ENCODE results near the gene DNM2.
"Not testable (repeated sequence)": the region's sequence is repeated elsewhere in the genome, so short reads cannot be mapped to it uniquely, and the experiment has no call there.

DNM2 gene

DNA sequence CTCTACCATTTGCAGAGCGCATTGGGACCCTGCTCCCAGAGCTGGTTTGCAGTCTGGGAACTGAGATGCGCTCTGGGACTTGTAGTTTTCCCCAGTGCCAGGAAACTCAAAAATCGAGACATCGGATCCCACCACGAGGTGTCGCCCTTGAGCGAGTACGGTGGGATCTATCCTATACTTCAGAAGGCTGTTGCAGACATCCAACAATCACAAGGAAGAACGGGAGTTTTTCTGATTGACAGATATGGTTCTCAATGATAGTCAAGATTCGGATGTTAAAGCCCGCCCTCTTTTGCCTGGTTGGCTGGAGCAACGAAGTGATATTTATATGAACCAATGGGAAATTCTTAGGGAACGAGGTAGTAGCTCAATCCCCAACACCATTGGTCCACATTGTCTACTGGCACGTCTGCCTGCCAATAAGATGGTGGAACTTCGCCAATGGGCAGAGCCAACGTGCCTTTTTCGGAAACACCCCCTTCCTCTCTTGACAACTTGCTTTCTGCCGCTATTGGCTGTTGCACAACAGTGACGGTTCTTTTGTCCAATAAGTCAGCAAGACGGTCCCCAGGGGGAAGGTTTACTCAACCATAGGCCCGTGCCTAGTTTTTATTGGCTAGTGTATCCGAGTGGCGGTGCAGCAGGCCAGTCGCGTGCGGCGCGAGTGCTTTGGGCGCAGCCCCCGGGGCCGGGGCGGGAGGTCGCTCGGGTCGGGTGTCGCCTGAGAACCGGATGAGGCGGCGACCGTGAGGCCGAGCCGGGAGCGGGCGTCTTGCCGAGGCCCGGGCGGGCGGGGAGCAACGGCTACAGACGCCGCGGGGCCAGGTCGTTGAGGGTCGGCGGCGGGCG lies at the start of gene DNM2:
Gene DNM2 (plus strand): TSS at position 724 of the 849 bp plus-strand sequence. CDS start 164 bp downstream, outside the sequence.
- DNase-seq = peak; percentile 100

DNA sequence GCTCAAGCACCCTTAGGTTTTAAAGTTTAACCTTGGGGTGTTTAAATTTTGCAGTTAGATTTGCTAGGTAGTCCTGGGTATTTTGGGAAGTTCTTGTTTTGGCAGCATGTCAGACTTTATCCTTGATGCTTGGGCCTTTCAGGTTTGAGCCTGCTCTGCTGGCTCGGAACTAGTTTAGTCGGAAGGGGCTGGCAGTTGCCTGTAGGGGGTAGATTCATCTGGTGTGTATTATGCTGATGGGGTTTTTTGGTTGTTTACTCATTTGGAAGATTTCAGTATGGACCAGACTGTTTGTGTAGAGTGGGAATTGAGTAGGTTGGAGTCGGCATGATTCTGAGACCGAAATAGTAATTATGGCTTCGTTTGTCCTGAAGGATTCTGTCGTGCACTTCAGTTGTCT lies 48.6 kb upstream of the DNM2 start:
- no peak for DNase-seq

DNA sequence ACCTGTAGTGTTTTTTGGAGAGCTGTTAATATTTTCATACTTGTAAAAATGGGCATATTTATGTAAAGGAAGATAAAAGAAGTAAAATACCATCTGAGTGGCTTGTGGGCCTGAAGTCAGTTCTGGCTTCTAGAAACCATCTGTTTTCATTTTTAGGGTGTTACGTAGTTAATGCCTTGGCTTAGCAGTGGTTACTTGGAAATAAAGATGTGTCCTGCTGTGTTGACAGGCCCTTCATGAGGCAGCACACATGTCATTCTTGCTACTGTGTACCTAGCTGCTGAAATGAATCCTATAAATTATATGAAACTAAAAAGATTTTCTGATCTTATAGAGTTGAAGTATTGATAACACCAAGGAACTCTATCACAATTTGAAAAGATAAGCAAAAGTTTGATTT lies 47.7 kb upstream of the DNM2 start:
- DNase-seq = no peak

DNA sequence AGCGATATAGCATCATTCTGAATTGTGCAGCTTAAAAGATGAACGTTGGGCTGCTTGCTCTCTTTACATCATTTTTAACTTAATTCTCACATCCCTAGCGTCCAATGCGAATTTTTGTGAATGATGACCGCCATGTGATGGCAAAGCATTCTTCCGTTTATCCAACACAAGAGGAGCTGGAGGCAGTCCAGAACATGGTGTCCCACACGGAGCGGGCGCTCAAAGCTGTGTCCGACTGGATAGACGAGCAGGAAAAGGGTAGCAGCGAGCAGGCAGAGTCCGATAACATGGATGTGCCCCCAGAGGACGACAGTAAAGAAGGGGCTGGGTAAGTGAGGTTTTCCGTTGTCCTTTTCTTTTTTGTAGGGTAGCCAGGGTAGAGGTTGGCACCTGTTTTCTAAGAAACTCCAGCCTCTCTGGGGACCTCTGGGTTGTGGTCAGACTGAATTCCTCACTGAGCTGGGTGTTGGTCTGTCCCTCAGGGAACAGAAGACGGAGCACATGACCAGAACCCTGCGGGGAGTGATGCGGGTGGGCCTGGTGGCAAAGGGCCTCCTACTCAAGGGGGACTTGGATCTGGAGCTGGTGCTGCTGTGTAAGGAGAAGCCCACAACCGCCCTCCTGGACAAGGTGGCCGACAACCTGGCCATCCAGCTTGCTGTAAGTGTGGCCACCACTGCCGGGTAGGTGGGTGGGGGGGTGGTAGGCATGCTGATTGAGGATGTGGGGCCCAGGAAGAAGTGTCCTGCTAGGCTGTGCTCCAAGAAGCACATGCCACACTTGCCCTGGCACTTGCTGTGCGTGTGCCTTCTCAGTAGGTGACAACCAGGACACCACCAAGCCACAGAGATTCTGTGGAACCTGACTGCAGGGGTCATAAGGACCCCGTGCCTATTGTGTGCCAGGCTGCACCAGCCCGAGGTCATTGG lies 46.7 kb upstream of the DNM2 start:
- DNase-seq = no peak

DNA sequence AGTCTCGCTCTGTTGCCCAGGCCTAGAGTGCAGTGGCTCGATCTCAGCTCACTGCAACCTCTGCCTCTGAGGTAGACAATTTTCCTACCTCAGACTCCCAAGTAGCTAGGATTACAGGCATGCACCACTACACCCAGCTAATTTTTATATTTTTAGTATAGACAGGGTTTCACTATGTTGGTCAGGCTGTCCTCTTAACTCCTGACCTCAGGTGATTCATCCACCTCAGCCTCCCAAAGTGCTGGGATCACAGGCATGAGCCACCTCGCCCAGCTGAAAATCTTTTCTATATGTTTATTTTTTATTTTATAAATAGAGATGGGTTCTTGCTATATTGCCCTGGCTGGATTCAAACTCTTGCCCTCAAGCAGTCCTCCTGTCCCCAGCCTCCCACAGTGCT lies 46.0 kb upstream of the DNM2 start:
- DNase-seq = not testable (repeated sequence)

DNA sequence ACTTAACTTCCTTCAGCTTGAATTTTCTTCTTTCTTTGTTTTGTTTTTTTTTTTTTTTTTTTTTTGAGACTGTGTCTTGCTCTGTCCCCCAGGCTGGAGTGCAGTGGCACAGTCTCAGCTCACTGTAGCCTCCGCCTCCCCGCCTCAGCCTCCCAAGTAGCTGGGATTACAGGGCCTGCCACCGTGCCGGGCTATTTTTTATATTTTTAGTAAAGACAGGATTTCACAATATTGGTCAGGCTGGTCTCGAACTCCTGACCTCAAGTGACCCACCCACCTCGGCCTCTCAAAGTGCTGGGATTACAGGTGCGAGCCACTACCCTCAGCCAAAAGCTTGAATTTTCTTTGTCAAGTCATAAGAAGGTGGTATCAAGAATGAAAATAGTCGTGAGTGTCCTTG lies 42.7 kb upstream of the DNM2 start:
- not testable (repeated sequence) for DNase-seq

DNA sequence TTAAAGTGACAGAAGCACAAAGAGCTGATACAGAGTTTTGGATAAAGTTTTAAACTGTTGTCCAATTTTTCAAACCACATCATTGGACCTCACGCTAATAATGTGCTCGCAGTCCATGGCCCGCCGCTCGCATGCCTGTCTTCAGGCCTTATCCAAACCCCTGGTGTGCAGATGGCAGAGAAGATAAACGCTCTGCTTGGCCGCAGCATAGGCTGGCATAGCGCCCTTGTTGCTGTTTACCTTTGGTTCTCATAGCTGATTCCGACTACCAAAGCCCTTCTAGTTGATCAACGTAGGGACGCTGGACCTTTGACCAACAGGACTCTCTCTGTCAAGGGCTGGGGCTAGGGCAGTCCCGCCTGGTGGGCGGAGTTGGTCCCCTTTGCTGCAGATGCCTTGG lies 40.1 kb upstream of the DNM2 start:
- DNase-seq = no peak

DNA sequence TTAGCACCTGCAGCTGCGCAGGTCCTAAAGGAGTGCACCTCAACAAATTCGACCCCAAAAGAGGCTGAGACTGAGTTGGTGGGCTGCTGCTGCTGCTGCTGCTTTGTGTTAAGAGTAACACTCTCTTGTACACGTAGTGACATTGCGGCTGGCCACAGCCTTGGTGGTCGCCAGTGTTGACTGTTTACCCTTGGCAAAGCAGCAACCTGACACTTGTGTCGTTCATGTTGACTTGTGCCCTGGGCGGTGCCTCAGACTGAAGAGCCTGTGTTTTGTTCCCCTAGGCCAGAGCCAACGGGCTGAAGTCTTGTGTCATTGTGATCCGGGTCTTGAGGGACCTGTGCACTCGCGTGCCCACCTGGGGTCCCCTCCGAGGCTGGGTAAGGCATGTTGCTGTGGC lies 39.1 kb upstream of the DNM2 start:
- DNase-seq = no peak

DNA sequence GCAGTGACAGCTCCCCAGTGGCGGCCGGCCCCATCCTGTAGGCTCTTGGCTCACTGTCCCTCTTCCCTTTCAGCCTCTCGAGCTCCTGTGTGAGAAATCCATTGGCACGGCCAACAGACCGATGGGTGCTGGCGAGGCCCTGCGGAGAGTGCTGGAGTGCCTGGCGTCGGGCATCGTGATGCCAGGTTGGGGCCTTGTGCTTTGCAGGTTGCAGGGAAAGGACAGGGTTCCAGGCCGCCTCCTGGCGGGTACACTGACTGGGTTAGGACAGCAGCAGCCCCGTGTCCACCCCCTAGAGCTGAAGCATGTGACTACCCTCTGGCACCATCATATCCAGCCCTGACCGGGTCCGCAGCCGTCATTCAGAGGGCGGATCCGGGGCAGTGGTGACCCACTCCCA lies 38.1 kb upstream of the DNM2 start:
- no peak for DNase-seq

DNA sequence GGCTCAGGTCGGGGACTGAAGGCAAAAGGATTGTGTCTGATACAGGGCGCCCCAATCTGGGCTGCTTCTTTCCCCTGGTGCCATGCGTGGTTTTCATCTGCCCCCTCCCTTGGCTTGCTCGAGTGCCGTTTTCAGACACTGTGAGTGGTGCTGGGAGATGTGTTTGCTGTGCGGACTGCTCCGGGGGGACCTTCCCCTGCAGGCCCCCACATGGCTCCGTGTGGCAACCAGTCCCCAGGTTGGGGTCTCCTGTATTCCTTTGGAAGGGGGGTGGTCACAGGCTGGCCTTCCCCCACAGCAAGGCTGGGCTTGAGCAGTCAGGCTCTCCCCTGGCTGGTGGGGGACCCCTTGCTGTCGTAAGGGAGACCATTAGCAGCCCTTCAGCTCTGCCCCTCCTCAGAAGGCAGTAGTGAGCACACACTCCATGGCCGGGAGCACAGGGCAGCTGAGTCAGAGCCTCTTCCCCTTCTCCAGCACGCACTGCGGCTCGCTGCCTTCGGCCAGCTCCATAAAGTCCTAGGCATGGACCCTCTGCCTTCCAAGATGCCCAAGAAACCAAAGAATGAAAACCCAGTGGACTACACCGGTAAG lies 37.2 kb upstream of the DNM2 start:
- no peak for DNase-seq

DNA sequence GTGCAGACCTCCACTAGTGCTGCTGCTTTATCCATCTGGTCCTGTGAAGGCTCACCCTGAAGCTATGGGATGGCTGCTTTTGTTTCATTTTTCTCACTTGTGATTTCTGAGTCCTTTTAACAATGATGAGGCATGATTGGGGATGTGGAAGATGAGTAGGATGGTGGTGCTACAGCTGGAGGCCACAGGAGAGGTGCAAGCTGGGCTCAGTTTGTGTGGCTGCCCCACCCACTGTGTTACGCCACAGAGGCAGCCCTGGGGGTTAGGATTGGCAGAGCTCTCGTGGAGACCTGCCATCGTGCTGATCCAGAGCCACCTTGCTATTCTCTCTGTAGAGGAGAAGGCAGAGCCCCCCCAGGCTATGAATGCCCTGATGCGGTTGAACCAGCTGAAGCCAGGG lies 36.2 kb upstream of the DNM2 start:
- DNase-seq = no peak

DNA sequence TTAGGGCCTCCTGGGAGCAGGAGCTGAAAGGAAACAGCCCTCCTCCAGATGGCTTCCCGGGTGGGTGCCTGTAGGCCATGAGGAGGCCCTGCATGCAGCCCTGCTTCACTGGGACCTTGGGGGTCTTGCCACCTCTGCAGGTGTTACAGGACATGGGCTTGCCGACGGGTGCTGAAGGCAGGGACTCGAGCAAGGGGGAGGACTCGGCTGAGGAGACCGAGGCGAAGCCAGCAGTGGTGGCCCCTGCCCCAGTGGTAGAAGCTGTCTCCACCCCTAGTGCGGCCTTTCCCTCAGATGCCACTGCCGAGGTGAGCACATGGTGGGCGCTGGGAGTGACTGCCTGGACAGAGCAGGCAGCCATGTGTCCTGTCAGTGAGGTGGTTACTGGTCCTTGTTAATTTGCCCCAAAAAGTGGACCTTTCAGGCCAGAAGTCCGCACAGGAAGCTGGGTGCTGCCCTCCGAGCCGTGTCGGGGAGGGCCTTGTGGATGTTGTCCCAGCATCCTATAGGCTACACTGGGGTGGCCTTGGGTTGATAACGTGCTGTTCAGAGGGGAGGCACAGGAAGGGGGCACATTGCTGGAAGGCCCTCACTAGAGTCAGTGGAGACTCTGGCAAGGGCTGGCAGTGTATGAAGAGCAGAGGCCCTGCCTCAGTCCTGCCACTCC lies 35.3 kb upstream of the DNM2 start:
- no peak for DNase-seq

DNA sequence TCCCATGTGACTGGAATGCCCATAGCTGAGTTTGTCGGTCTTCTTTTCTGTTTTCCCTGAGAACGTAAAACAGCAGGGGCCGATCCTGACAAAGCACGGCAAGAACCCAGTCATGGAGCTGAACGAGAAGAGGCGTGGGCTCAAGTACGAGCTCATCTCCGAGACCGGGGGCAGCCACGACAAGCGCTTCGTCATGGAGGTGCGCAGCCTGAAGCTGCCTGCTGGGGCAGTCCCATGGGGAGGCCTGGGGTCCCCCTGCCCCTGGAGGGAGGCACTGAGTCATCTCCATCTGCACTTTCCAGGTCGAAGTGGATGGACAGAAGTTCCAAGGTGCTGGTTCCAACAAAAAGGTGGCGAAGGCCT lies 34.8 kb upstream of the DNM2 start:
- DNase-seq = no peak

DNA sequence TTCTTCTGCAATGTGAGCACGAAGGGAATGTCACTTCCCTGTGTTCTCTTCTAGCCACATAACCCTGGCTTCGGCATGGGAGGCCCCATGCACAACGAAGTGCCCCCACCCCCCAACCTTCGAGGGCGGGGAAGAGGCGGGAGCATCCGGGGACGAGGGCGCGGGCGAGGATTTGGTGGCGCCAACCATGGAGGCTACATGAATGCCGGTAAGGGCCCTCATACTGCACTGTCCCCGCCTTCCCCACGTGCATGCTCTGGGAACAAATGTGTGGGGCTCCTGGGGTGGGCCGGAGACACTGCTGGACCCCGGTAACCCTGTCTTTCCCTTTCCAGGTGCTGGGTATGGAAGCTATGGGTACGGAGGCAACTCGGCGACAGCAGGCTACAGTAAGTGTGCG lies 34.3 kb upstream of the DNM2 start:
- DNase-seq = no peak

DNA sequence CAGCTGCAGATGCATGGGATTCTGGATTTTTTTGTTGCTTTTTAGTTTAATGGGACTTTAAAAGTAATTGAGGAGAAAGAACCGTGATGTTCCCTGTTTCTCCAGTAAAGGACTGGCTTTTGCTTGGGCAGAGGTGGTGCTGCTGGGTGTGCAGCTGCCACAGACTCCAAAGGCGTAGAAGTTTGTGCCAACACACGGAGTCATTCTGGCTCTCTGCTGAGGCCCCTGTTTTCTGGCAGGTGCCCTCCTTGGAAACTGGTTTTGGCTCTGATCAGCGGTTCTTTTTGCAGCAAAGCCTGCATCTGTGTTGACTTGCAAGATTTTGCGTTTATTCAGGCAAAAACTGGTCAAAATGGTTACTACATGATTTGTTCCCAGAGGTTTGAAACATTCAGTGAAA lies 32.7 kb upstream of the DNM2 start:
- no peak for DNase-seq

DNA sequence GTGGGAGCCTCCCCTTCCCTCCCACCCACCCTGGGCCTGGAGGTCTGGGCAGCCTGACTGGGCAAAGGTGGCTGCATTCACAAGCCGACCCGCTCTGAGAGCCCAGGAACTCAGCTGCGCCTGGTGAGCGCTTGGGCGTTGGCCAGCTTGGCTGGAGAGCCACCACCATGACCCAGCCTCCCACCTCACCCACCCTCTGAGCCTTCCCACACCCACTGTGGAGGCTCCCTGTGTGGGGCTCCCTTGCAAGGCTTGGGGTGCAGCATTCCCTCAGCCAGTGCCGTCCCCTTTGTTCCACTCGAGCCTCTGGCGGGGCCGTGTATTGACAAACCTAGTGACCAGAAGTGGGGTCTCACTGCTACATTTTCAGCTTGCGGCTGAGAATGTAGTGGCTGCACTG lies 31.7 kb upstream of the DNM2 start:
- no peak for DNase-seq

DNA sequence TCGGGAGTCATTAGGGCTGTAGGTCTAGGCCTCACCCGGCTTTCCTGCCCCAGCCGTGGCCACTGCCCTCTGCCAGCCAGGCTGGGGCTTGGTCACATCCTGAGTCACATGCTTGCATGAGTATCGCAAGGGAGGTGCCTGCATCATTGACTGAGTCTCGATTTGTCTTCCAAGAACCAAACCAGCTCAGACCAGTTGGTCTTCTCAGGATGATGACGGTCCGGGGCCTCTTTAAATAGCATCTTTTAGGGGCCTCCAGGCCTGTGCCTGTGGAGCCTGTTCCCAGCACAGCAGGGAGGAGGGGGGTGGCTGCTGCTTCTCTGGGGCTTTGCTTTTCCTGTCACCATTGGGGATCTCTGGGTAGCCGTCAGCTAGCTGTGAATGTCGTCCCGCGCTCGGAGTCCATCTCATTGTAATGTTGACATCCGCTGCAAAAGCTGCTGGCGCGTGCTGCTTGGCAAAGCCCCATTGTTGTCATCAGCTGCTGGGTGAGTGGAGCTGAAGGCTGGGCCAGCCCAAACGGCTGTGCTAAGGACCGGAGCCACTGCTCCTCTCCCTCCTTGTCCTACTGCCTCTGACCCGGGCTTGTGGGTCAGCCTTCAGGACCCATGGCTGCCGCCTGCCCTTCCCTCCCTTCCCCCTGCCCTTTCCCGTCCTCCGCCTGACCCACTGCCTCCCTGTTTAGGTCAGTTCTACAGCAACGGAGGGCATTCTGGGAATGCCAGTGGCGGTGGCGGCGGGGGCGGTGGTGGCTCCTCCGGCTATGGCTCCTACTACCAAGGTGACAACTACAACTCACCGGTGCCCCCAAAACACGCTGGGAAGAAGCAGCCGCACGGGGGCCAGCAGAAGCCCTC lies 31.0 kb upstream of the DNM2 start:
- no peak for DNase-seq

DNA sequence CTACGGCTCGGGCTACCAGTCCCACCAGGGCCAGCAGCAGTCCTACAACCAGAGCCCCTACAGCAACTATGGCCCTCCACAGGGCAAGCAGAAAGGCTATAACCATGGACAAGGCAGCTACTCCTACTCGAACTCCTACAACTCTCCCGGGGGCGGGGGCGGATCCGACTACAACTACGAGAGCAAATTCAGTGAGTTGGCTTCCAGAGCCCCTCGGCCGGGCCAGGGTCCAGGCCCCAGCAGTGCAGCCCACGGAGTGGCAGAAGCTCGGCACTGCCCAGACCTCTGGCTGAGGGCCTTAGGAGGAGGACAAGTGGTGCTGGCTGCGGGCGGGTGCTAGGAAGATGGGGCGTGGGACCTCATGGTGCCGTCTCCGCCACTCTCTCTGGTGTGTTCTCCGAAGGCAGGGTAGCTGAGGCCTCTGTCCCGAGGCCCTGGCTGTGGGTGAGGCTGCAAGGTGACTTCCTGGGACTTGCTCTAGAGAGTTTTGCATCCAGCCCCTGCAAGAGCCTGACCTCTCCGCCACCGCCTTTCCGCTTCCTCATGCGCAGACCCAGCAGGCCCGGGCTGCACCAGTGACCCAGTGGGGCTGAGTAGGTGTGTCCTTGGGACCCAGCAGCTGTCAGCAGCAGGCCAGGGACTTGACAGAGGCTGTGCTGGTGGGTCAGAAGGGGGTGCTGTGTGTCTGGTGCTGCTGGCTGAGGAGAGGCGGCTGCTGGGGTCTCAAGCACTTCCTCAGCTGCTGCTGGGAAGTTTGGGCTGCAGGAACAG lies 30.2 kb upstream of the DNM2 start:
- no peak for DNase-seq

DNA sequence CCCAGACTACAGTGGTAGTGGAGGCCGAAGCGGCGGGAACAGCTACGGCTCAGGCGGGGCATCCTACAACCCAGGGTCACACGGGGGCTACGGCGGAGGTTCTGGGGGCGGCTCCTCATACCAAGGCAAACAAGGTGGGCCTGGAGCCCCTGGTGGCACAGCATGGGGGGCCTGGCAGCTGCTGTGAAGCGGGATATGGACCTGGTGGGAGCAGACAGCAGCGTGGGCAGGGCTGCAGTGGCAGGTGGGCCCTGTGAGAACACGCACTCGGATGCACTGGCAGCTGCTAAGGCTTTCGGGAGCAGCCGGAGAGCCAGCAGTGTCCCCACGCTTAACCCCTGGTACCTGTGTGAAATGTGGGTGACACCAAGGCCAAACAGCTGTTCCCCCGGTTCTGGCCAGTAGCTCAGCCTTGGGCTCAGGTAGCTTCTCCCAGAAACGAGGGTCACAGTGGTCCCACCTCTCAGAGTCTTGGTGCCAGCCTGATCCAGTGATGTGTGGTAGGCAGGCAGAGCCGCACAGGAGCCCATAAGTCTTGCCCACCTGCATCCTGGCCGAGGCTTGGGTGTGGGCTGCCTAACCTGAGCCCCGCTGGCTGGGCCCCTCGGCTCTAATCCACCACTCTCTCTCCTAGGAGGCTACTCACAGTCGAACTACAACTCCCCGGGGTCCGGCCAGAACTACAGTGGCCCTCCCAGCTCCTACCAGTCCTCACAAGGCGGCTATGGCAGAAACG lies 29.2 kb upstream of the DNM2 start:
- no peak for DNase-seq

DNA sequence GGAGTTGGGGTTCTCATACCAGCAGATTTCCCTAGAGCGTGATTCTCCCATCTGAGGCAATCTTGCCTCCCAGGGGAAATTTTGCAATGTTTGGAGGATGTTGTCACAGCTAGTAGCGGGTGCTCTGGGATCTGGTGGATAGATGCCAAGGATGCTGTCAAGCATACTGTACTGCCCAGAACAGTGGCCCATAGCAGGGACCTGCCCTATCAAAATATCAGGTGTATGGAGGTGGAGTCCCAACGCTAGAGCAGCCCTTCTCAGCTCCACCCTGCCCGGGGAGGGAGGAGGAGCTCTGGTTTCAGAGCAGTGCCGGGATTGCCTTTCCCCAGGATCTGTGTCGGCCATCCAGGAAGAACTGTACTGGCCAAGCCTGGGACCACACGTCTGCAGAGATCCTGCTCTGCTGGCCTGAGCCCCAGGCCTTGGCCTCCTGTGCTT lies 27.5 kb upstream of the DNM2 start:
- DNase-seq = peak; percentile 36

Data from NCI-H69 (cell line).